Endothelial cell of umbilical vein (primary cell): Measurements from ENCODE around the gene CHCHD4.

Experiments used
- CTCF ChIP-seq, 2 donors: IDR thresholded peaks; 1 replicate in 1 of 2; 2 replicates in 1 of 2; pipeline ENCODE4 v1.5.1; 2011; ENCODE audit warnings: low read length in 2 of 2, mild to moderate bottlenecking in 2 of 2, moderate library complexity in 2 of 2, control low read depth in 1 of 2, inconsistent platforms in 1 of 2, low read depth in 1 of 2; ENCODE audit not compliant: insufficient read depth in 1 of 2; ENCODE audit errors: extremely low read depth in 1 of 2
- EZH2 ChIP-seq: IDR thresholded peaks from 2 replicates; pipeline ENCODE4 v1.6.1; 2012; ENCODE audit warnings: borderline replicate concordance, low read depth, mild to moderate bottlenecking, moderate library complexity, low read length, inconsistent platforms; ENCODE audit not compliant: severe bottlenecking
- POLR2A ChIP-seq: IDR thresholded peaks from 2 replicates; pipeline ENCODE4 v1.6.1; 2012; ENCODE audit warnings: low read depth, mild to moderate bottlenecking, control low read depth, low read length

GRCh38 chr3:14147066-14147435, 22.4 kb upstream of the CHCHD4 start:
- TF ChIP-seq CTCF (IDR thresholded peaks at IDR 0.05; ENCODE audit: extremely low read depth in 1 of 2, insufficient read depth in 1 of 2, low read depth in 1 of 2, low read length in 2 of 2) (no peak), POLR2A (no peak), EZH2 (no peak)
